ACHN (cell line): ENCODE measurements around the gene SRA1.

Source experiments
- DNase-seq: peaks from one replicate; pipeline ENCODE4 v3.0.0-alpha.2; 2015
- in situ Hi-C: cut with HindIII; loops from 2 replicates; pipeline ENCODE4 v1.10.0; 2017; ENCODE audit warnings: low sequenced_read_pairs, low pct_ligation_motif_present, low pct_unique_long_range_greater_than_20kb

SRA1 gene

DNA sequence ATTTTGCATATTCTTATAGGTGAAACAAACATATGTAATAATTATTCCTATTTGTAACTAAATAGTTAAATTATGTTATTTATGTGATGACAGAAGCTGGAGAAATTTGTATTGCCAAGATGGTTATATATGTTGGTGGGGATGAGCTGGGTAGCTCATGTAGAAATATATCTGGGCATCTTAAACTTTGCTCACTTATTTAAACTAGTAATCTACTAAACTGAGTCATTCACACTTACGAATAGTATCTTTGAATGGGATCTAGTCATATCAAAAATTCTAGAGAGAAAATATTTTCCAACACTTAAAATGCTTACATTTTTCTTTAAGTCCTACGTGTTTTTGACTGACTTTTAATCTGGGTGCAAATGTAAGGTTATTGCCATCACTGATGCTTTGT, 54.4 kb downstream of the SRA1 start:
- in situ Hi-C loops, result no loop called here
- DNase-seq, result no peak
